AG04450 (cell line): ENCODE results near the gene OR10Z1. TPM values are rescaled to one million over a fixed set of nuclear protein-coding genes. Genes with fewer than 3 reads are reported as not detected.

Experiments
- CTCF ChIA-PET: fragments of 300-600, 350-600 bp; formaldehyde crosslinking; extraction: SDS; loops from one replicate; lab custom pipeline; 2022; ENCODE audit warnings: antibody characterized with exemption, inconsistent platforms; lab: Charles Lee
- POLR2A ChIA-PET: fragments of 350-600 bp; formaldehyde crosslinking; extraction: SDS; loops from one replicate; lab custom pipeline; 2021; ENCODE audit warnings: antibody characterized with exemption, inconsistent platforms; lab: Yijun Ruan, JAX
- DNase-seq: peaks from one replicate; pipeline ENCODE4 v3.0.0-alpha.2; 2011; ENCODE audit warnings: low read depth, low spot score
- H3K27ac ChIP-seq: one replicate; pipeline ENCODE4 v1.5.1; 2012; ENCODE audit warnings: low read depth, low read length, control low read depth
- H3K27me3 ChIP-seq: one replicate; pipeline ENCODE4 v1.6.0; 2012; ENCODE audit warnings: low read length; ENCODE audit not compliant: control insufficient read depth, insufficient read depth
- H3K4me3 ChIP-seq: 2 replicates; pipeline ENCODE4 v1.5.1; 2011; ENCODE audit warnings: mild to moderate bottlenecking, low read depth, low read length, control low read depth
- H3K9me3 ChIP-seq: 2 replicates; pipeline ENCODE4 v1.5.1; 2012; ENCODE audit warnings: low read length; ENCODE audit not compliant: control insufficient read depth, insufficient read depth
- polyA minus RNA-seq: library from RNA; depleted of rRNA, polyadenylated mRNA; stranded (reverse); fragments of >200 nt; gene quantifications from 2 replicates; pipeline ENCODE4 v1.2.3, GENCODE V29; 2011; rRNA and poly(A)+ RNA removed
- polyA plus RNA-seq: library from polyadenylated mRNA; depleted of rRNA; stranded (reverse); fragments of >200 nt; gene quantifications from 2 replicates; pipeline ENCODE4 v1.2.3, GENCODE V29; 2011; rRNA removed
- TF ChIP-seq, protein P1 (sequence below): IDR thresholded peaks from 2 replicates; pipeline ENCODE4 v1.5.1; 2011; ENCODE audit warnings: low read depth, low read length, control low read depth, inconsistent platforms

Gene OR10Z1, protein sequence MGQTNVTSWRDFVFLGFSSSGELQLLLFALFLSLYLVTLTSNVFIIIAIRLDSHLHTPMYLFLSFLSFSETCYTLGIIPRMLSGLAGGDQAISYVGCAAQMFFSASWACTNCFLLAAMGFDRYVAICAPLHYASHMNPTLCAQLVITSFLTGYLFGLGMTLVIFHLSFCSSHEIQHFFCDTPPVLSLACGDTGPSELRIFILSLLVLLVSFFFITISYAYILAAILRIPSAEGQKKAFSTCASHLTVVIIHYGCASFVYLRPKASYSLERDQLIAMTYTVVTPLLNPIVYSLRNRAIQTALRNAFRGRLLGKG
- not detected in 2 replicates for polyA plus RNA-seq
- polyA minus RNA-seq = not detected in 2 replicates

DNA sequence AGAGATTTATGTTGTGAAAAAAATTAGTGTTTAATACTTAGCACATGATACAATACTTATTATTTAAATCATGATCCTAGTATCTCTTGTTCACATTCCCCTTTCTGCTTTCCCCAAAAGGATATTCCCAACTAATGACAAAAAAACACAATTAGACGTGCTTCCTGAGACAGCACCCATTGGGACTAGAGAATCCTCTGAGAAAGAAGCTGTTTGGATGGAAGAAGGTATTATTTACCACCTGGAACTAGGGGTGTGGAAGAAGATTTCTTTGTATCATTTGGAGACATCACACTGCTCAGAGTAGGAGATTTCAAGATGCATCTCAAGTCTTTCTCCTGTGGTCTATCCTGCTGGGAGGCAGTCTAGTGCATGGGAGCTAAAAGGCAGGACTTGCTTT lies at the start of gene OR10Z1:
Gene OR10Z1, plus strand, starts transcription at position 301 of the 400 bp plus-strand sequence. CDS start 1,171 bp downstream, outside the sequence.
- ChIA-PET CTCF (no interaction called here), POLR2A (no interaction called here)
- Histone ChIP-seq H3K27me3 (no peaks in the 10 kb centered on the region), H3K9me3 (no peaks in the 10 kb centered on the region), H3K27ac (no peak within 1 kb of the TSS), H3K4me3 (no peak within 1 kb of the TSS)
- no peak for DNase-seq
- TF ChIP-seq, protein P1, sequence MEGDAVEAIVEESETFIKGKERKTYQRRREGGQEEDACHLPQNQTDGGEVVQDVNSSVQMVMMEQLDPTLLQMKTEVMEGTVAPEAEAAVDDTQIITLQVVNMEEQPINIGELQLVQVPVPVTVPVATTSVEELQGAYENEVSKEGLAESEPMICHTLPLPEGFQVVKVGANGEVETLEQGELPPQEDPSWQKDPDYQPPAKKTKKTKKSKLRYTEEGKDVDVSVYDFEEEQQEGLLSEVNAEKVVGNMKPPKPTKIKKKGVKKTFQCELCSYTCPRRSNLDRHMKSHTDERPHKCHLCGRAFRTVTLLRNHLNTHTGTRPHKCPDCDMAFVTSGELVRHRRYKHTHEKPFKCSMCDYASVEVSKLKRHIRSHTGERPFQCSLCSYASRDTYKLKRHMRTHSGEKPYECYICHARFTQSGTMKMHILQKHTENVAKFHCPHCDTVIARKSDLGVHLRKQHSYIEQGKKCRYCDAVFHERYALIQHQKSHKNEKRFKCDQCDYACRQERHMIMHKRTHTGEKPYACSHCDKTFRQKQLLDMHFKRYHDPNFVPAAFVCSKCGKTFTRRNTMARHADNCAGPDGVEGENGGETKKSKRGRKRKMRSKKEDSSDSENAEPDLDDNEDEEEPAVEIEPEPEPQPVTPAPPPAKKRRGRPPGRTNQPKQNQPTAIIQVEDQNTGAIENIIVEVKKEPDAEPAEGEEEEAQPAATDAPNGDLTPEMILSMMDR = no peak

DNA sequence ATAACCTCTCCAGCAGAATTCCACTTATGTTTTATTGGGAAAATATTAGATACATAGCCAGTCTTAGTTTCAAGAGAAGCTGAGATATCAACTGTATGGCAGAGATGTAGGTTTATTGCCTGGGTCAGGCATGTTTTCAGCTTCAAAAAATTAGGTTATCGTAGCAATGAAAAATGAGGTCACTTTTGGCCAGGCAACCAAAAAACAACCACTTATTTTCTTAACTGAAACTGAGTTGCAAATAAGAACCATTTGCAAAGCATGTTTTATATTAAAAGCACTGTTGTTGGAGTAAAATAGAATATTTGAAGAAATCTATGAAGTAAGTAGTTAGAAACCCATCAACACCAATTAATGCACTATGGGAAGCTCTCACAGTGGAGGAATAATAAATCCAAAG lies 45.4 kb upstream of the OR10Z1 start:
- no peak overlapping the region for H3K4me3 ChIP-seq
- TF ChIP-seq, protein P1 = no peak
- DNase-seq = no peak
- no peaks in the 10 kb centered on the region for H3K9me3 ChIP-seq
- H3K27ac ChIP-seq = no peak overlapping the region
- CTCF ChIA-PET = no interaction called here
- POLR2A ChIA-PET = no interaction called here
- H3K27me3 ChIP-seq = no peaks in the 10 kb centered on the region

DNA sequence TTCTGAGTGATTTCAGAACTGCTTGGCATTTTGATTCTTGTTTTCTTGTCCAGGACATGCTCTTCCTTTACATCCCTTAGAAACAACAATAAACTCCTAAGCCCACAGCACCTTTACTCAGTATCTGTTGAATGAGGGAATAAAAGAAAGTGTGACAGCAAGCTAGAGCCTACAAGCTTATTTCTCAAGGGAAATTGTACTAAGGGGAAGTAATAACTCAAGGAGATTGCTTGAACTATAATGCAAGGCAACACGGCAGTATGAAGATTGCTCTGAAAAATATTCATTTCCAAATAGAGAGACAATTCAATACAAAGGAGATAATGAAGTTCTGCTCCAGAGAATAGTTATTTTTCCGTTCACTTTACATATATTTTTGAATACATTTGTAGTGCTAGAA lies 41.2 kb upstream of the OR10Z1 start:
- CTCF ChIA-PET = interaction anchor here (0.7 kb wide), 1 partner anchor 1033 kb away, joined by 3 read pairs; no protein-coding TSS in a partner anchor
- TF ChIP-seq, protein P1 = no peak

DNA sequence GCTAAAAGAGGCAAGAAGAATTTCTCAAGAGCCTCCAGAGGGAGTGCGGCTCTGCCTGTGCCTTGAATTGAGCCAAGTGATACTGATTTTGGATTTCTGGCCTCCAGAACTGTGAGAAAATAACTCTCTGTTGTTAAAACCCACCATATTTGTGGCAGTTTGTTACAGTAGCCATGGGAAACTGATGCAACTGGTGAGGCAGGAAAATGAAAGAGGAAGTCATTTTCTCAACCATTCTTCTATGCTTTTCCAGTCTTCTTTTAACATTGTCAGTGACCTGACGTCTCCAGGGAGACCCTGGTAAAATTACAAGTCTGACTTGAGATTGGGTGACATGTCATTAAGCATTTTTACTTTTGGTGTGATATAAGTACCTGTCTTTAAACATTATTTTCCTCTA lies 40.5 kb upstream of the OR10Z1 start:
- no peaks in the 10 kb centered on the region for H3K9me3 ChIP-seq
- no peak overlapping the region for H3K4me3 ChIP-seq
- ChIA-PET CTCF (no interaction called here), POLR2A (no interaction called here)
- H3K27ac ChIP-seq = no peak overlapping the region
- no peaks in the 10 kb centered on the region for H3K27me3 ChIP-seq
- TF ChIP-seq, protein P1 = no peak
- no peak for DNase-seq

More for the DNA sequence above, 41.2 kb upstream of the OR10Z1 start:
- DNase-seq = no peak
- no peak overlapping the region for H3K27ac ChIP-seq
- no peaks in the 10 kb centered on the region for H3K9me3 ChIP-seq
- no peaks in the 10 kb centered on the region for H3K27me3 ChIP-seq
- H3K4me3 ChIP-seq = no peak overlapping the region
- POLR2A ChIA-PET = no interaction called here

DNA sequence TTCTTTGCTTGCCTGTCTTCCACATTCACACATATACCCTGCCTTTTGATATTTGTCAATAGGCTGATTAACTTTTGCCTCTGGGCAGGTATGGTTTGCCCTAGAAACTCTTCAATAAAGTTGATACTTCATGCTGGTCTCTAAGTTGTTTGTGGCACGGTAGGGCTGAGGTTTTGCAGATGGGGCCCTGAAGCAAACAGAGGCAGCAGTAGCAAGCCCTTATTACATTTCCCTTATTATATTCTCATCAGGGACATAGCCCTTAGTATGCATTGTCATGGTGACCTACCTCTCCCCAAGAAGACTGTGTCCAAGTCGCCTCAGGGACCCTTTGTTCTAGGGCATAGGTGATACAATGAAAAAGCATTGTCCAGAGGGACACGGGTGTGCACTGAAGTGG lies 34.6 kb upstream of the OR10Z1 start, which contains the start of gene OR6P1:
Gene OR6P1, minus strand, starts transcription at position 101 of the 400 bp plus-strand sequence. CDS start 6,976 bp downstream, outside the sequence.
- Histone ChIP-seq H3K4me3 (no peak within 1 kb of the TSS), H3K27me3 (no peaks in the 10 kb centered on the region), H3K9me3 (no peaks in the 10 kb centered on the region), H3K27ac (no peak within 1 kb of the TSS)
- TF ChIP-seq, protein P1 = no peak
- no peak for DNase-seq
- CTCF ChIA-PET = no interaction called here
- POLR2A ChIA-PET = no interaction called here
